VCaP (cell line): ENCODE results near the gene MED15.

ENCODE experiments used
- H3K27ac ChIP-seq: fragments of 450-650 bp; 2 replicates; pipeline ENCODE4 v1.5.1; 2017
- TF ChIP-seq, protein P1 (sequence below): fragments of 450-650 bp; conservative IDR thresholded peaks from 2 replicates; pipeline ENCODE4 v1.5.1; 2017; ENCODE audit warnings: mild to moderate bottlenecking, moderate library complexity

MED15 gene

DNA sequence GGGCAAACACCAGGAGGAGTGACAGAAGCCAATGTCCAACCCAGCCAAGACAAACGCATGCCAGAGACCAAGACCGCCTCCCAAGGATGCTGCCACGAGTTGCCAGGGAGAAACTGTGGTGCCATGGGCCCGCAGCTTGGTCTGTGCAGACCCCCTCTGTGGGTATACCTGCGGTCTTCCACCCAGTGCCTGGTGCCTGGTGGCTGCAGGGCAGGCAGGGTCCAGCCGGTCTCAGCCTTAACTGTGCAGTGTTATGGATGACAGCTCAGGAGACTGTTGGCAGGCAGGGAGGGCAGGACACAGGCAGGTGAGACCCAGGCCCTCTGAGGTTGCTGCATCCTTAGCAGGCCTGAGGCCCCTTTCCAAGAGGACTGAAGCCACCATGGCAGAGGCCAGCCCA is 97.9 kb downstream of the MED15 start:
- TF ChIP-seq, protein P1, sequence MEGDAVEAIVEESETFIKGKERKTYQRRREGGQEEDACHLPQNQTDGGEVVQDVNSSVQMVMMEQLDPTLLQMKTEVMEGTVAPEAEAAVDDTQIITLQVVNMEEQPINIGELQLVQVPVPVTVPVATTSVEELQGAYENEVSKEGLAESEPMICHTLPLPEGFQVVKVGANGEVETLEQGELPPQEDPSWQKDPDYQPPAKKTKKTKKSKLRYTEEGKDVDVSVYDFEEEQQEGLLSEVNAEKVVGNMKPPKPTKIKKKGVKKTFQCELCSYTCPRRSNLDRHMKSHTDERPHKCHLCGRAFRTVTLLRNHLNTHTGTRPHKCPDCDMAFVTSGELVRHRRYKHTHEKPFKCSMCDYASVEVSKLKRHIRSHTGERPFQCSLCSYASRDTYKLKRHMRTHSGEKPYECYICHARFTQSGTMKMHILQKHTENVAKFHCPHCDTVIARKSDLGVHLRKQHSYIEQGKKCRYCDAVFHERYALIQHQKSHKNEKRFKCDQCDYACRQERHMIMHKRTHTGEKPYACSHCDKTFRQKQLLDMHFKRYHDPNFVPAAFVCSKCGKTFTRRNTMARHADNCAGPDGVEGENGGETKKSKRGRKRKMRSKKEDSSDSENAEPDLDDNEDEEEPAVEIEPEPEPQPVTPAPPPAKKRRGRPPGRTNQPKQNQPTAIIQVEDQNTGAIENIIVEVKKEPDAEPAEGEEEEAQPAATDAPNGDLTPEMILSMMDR: no peak
- H3K27ac ChIP-seq: no peak overlapping the region

DNA sequence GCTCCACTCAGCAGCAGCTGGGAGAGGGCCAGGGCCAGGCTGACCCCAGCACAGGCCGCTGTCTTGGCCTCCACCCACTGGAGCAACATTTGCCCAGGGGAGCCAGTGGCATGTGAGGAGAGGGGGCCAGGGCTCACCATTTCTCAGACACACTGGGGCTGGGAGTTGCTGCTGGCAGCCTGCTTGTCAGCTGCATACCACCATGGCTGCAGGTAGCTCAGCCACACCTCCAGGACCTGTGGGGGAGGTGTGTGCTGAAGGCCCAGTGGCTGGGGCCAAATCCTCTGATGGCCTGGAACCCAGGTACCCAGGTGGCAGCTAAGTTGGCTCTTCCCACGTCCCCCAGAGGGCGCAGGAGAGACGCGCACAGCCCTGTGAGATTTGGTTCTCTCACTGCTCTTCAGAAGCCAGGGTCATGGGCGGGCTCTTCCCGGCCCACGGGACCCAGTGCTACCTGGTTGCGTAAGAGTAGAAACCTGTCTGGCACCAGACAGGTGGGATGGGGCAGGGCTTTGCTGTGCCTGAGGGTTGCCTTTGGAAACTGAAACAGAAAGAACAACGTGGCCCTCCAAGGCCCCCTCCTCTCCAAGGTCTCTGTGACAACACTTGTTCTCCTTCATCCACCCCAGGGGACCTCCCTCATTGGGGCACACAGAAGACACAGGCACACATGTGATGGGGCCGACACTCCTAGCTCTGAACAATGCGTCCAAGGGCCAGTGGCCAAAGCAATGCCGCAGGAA is 98.8 kb downstream of the MED15 start:
- H3K27ac ChIP-seq: no peak overlapping the region
- TF ChIP-seq, protein P1: peak; percentile 91

DNA sequence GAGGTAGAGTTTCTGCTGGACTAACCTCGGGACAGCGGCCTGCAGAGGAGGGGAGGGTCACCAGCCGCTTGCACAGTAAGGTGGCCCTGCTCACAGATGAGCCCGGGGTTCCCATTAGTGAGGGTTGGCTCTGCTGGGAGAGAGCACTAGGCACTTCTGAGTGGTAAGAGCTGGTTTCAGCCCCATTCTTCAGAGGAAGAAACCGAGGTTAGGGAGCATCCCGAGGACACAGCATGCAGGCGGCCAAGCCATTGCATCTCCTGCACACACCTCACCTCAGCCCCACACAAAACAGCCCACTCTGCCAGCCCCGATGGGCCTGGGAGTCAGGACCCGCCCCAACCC is 99.3 kb downstream of the MED15 start:
- no peak overlapping the region for H3K27ac ChIP-seq
- TF ChIP-seq, protein P1: no peak

DNA sequence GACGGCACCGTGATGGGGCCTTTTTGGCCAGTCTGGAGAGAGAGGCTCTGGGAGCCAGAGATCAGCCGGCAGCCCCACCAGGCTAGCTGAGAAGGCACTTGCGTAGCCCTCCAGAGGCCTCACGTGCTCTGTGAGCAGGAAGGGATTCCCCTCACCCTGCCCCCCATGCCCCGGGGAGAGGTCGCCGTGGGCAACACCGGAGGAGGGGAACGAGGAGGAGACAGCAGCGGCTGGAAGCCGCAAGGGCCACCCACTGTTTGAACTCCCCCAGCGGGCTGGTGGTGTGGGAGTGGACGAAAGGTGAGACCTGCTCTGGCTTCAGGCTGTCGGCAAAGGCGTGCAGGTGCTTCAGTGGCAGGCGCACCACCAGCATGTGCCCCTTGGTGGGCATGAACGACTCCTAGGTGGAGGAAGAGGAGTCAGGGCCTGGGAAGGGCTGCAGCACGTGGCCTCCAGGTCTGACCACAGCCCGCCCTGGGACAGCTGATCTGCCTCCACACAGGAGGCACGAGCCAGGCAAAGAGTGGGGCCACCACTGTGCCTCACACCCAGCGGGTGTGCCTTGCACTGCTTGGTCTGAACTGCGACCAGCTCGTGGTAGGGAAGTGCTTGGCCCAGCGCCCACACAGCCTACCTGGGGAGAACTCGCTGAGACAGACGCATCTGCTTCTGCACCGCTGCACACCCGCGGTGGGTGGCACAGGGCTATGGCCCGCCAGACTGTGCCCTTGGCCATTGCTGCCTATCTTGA is 99.9 kb downstream of the MED15 start:
- TF ChIP-seq, protein P1: no peak
- H3K27ac ChIP-seq: no peak overlapping the region

DNA sequence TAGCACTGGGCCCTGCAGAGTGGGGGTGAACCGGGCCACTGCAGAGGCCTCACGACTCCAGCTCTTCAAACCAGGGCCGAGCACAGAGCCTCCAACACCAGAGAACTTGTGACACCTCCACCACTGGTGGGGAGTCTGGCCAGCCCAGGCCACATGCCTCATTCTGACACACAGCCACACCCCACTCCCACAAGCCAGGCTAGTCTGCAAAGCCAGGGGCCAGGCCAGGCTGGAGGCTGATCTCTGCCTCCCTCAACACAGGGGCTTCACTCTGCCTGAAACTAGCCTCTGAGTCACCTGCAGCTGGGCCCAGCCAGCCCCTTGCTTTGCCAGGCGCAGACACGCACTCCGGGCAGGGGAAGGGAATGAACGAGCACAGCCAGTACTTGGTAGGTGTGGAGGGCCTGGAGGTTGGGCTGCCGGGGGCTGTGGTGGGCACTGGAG is 102.9 kb downstream of the MED15 start:
- TF ChIP-seq, protein P1: no peak
- H3K27ac ChIP-seq: no peak overlapping the region

DNA sequence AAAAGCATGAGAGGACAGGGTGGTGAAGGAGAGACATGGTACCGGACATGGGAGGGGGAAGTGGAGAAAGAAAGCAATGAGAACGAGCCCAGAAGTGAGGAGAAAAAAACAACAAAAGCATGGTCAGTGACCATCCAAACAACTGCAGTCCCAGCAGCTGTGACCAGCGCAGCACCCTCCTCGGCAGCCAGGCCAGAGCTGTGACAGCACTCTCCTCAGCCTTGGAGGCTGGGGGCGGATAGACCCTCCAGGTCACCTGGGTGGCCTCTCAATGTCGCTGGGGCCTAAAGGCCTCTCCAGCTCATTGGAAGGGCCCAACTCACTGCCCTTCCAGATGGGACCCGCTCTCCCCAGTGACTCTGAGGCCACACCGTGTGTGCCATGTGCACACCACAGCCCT is 103.3 kb downstream of the MED15 start:
- H3K27ac ChIP-seq: no peak overlapping the region
- TF ChIP-seq, protein P1: no peak

DNA sequence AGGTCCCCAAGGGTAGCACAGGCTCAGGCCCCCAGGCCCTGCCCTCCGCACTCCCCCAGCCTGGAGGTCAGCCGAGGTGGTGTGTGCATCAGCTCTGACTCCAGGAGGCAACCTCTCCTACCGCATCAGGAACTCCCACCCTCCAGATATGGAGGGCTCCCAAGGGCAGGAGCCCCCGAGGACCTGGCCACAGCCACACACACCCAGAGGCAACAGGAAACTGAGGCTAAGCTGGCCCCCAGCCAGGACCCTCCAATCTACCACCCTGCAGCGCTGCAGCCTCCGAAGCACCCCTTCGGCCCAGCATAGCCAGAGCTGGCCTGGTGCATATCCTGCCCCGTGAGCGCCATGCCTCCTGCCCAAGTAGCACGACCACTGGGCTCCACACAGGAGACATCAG is 104.0 kb downstream of the MED15 start:
- TF ChIP-seq, protein P1: no peak
- H3K27ac ChIP-seq: no peak overlapping the region
